ENCODE measurements around the gene ADAM12.

Gene ADAM12

DNA sequence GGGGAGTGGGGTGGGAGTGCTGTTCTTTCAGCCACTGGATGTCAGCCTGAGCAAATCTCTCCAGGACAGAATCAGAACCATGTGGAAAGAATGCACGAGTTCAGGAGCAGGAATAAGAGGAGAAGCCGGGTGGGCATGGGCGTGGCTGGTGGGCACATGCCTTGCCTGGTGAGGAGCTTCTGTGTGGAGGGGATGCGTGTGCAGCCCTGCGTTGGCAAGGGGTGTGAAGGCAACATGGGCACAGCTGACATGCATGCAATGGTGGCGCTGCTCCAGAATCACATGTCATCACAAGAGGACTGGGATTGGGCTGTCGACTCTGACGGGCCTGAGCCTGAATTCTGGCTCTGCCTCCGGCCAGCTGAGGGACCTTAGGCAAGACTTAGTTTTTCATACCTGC is 162.1 kb downstream of the ADAM12 start:
- TF ChIP-seq TAF1 (IDR thresholded peaks at IDR 0.05; ENCODE audit: low read depth, low read length) = no peak
- no peak for TF ChIP-seq POLR2A (IDR thresholded peaks at IDR 0.05; ENCODE audit: low read depth, low read length)
- no peak for TF ChIP-seq PAX5 (IDR thresholded peaks at IDR 0.05; ENCODE audit: insufficient read depth, low read length, severe bottlenecking)
- no peak for TF ChIP-seq SPI1 (IDR thresholded peaks at IDR 0.05; ENCODE audit: low read depth, low read length)
- TF ChIP-seq POU2F2 (IDR thresholded peaks at IDR 0.05; ENCODE audit: low read depth, low read length) = no peak
- DNase-seq (ENCODE audit: insufficient read length, low spot score) = no peak
- no peak for FAIRE-seq

DNA sequence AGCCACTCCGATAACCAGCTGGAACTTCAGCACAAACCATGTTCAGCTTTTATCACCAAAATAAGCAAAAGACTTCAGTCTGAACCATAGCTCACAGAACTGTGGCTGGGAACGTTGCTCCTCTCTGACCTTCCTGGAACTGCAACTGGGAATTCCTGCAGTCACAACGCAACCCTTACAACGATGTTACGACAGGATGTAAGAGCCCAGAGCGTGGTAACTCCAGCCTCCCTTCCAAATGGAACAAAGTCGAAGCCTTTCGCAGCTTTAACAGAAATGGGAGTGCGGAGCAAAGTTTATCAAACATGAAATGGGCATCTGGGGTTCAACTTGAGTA is 162.6 kb downstream of the ADAM12 start:
- FAIRE-seq (no peak), DNase-seq (ENCODE audit: insufficient read length, low spot score) (no peak)
- TF ChIP-seq POLR2A (IDR thresholded peaks at IDR 0.05; ENCODE audit: low read depth, low read length) = no peak
- TF ChIP-seq PAX5 (IDR thresholded peaks at IDR 0.05; ENCODE audit: insufficient read depth, low read length, severe bottlenecking) = no peak
- TF ChIP-seq SPI1 (IDR thresholded peaks at IDR 0.05; ENCODE audit: low read depth, low read length) = no peak
- no peak for TF ChIP-seq TAF1 (IDR thresholded peaks at IDR 0.05; ENCODE audit: low read depth, low read length)
- TF ChIP-seq POU2F2 (IDR thresholded peaks at IDR 0.05; ENCODE audit: low read depth, low read length) = no peak
- TF ChIP-seq POLR2AphosphoS5 (IDR thresholded peaks at IDR 0.05; ENCODE audit: low read depth, low read length) = no peak

DNA sequence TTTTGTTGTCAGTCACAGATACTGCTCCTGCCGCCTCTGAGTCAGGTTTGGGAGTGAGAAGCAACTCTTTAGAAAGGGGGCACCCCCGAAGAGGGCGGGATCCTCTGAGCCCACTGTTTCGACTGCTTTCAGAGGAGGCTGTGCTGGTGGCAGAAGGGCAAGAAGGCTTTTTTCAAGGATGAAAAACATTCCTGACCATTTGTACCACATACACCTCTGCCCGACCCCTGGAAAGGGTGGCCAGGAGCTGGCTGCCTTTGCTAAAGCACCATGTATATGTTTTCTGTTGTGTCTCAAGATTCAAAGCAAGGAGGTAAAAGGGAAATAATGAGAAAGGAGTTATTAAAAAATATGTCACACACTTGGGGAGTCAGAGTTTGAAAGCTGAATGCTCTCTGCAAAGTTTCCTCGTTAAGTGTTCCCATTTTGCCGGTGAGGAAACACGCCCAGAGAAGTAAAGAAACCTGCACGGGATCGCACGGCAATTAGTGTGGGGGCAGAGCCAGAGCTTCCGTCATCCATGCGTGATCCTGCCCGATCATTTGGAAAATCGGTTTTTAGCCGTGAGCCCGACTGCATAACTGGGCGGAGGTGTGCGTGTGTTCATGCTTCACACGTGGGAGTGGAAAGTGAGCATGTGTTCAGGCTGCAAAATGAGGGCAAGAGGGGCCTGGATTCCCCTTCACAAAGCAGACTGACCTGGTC is 163.2 kb downstream of the ADAM12 start:
- FAIRE-seq = no peak
- no peak for TF ChIP-seq POLR2AphosphoS5 (IDR thresholded peaks at IDR 0.05; ENCODE audit: low read depth, low read length)
- TF ChIP-seq POU2F2 (IDR thresholded peaks at IDR 0.05; ENCODE audit: low read depth, low read length) = no peak
- TF ChIP-seq PAX5 (IDR thresholded peaks at IDR 0.05; ENCODE audit: insufficient read depth, low read length, severe bottlenecking) = no peak
- no peak for TF ChIP-seq SPI1 (IDR thresholded peaks at IDR 0.05; ENCODE audit: low read depth, low read length)
- TF ChIP-seq TAF1 (IDR thresholded peaks at IDR 0.05; ENCODE audit: low read depth, low read length) = no peak
- no peak for TF ChIP-seq POLR2A (IDR thresholded peaks at IDR 0.05; ENCODE audit: low read depth, low read length)
- no peak for DNase-seq (ENCODE audit: insufficient read length, low spot score)

DNA sequence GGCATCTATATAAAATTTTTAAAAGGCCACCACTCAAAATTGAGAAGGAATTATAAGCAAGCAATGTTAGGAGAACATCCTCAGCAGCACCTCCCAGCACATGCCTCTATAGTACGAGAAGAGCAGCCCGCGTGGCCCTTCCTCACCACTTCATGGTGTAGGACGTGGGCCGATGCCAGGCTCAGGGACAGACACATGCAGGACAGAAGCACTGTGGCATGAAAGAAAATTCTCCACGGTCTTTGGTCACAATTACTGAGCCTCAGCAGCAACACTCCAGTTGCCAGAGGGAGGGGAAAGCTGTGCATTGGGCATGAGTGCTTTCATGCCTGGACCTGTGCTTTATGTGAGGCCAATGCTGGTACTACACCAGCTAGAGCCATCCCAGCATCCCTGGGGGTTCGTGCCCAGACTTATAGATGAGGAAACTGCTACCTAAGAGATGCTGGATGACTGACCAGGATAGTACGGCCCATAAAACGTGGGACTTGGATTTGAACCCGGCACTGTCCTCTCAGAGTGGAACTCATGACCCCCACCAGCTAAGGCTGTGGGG is 164.7 kb downstream of the ADAM12 start:
- TF ChIP-seq POU2F2 (IDR thresholded peaks at IDR 0.05; ENCODE audit: low read depth, low read length) (no peak), POLR2A (IDR thresholded peaks at IDR 0.05; ENCODE audit: low read depth, low read length) (no peak), TAF1 (IDR thresholded peaks at IDR 0.05; ENCODE audit: low read depth, low read length) (no peak), POLR2AphosphoS5 (IDR thresholded peaks at IDR 0.05; ENCODE audit: low read depth, low read length) (no peak), SPI1 (IDR thresholded peaks at IDR 0.05; ENCODE audit: low read depth, low read length) (no peak), PAX5 (IDR thresholded peaks at IDR 0.05; ENCODE audit: insufficient read depth, low read length, severe bottlenecking) (no peak)
- FAIRE-seq (no peak), DNase-seq (ENCODE audit: insufficient read length, low spot score) (no peak)

DNA sequence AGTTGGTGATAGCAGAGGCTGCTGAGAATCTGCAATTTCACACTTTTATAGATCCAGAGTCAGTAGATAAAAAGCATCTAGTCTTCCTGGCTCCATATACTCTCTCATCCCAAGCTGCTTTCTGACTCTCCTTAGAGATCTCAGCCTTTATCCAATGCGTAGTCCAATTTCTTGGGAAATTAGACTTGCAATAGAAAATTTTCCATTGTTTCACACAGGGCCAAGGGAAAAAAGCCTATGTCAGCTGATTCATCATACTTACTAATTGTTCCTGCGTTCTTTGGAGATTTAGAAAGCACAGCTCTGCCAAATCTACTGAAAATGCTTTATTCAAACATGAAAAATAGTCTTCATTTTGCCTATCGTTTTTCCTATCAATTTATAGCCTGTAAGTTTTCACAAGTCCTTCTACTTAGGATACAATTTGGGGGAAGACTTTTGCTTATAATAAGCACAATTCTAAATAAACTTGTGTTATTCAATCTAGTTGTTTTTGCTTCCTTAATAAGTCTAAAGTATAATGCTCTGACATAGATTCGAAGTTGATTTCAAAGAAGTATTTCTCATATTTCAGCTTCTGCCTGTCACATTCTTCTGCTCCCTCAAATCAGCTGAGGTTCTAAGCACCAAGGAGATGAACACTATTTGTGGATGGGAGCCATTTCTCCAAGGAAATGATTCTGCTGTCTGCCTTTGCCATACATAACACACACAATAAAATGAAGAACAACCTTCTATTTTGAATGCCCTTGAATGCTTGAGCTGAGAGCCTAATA is 165.4 kb downstream of the ADAM12 start:
- FAIRE-seq = no peak
- no peak for TF ChIP-seq POLR2A (IDR thresholded peaks at IDR 0.05; ENCODE audit: low read depth, low read length)
- DNase-seq (ENCODE audit: insufficient read length, low spot score) = no peak

DNA sequence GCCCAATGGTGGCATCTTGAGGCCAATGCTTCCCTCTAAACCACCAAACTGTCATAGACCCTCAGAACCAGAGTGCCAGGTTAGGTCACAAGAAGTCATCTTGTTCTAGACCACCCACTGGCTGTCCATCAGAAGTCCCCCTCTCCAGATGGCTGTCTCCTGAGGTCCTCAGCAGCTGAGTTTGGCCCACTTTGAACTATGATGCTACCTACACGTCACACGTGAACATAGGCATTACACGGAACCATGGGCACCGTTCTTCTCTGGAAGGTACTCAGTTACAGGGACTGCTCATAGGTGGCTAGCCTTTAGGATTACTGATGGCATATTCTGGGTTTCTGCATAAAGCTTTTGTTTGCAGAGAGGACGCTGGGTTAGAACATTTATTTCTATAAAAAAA is 166.4 kb downstream of the ADAM12 start:
- DNase-seq (ENCODE audit: insufficient read length, low spot score) (no peak), FAIRE-seq (no peak)
- TF ChIP-seq POLR2A (IDR thresholded peaks at IDR 0.05; ENCODE audit: low read depth, low read length) = no peak
- TF ChIP-seq SPI1 (IDR thresholded peaks at IDR 0.05; ENCODE audit: low read depth, low read length) = no peak
- TF ChIP-seq TAF1 (IDR thresholded peaks at IDR 0.05; ENCODE audit: low read depth, low read length) = no peak

DNA sequence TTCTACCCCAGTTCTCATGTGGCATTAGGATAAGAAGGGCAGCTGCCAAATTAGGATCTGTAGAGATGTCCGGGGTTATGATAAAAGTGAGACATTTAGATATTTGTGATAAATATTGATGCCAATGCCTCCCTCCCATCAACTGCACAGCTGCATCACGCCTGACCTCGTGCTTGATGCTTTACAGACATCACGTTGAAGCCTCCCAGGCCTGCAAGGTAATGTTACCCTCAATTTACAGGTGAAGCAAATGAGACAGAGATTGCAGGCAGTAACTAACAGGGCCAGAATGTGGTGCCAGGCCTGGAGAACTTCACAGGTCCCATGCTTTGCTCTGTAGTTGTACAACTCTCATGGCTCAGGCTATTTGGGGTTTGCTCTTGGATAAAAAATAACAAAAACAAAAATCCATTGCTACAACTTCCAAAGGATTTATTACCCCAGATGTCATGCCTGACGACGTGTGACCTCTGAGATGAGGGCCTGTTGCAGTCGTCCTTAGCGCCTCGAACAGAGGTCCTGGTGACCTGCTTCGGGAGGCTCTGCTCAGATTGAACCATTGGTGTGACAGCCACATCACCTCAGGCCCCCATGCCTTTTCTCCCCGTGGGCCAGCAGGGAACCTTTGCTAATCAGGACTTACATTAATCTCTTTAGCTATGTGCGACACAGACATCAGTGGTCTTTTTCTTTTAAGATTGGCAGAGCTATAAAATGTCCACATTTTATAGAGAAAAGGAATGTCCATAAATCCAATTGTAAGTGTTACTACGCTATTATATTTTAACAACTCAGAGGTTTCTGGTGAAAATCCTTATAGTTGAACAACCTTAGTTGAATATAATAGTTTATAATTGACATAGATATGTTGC is 169.3 kb downstream of the ADAM12 start:
- FAIRE-seq = no peak
- TF ChIP-seq POLR2AphosphoS5 (IDR thresholded peaks at IDR 0.05; ENCODE audit: low read depth, low read length) (no peak), SPI1 (IDR thresholded peaks at IDR 0.05; ENCODE audit: low read depth, low read length) (no peak), POLR2A (IDR thresholded peaks at IDR 0.05; ENCODE audit: low read depth, low read length) (no peak), POU2F2 (IDR thresholded peaks at IDR 0.05; ENCODE audit: low read depth, low read length) (no peak), TAF1 (IDR thresholded peaks at IDR 0.05; ENCODE audit: low read depth, low read length) (no peak), PAX5 (IDR thresholded peaks at IDR 0.05; ENCODE audit: insufficient read depth, low read length, severe bottlenecking) (no peak)
- DNase-seq (ENCODE audit: insufficient read length, low spot score) = no peak

DNA sequence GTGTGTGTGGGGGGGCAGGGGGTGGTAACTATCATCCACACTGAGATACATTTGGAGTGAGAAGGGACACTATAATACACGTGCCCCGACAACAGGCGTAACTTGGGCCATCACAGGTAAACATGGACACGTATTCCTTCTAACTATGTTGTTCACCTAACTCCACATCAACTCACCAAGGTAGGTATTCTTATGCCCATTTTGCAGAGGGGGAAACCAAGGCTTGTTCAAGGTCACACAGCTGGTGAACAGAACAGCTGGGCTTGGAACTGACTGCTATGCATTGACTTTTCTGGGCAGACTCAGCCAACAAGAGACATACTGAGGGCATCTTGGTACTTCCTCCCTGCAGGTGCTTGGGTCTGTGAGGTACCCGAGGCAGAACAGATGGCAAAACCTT is 170.1 kb downstream of the ADAM12 start:
- TF ChIP-seq POLR2AphosphoS5 (IDR thresholded peaks at IDR 0.05; ENCODE audit: low read depth, low read length) (no peak), PAX5 (IDR thresholded peaks at IDR 0.05; ENCODE audit: insufficient read depth, low read length, severe bottlenecking) (no peak), TAF1 (IDR thresholded peaks at IDR 0.05; ENCODE audit: low read depth, low read length) (no peak), POLR2A (IDR thresholded peaks at IDR 0.05; ENCODE audit: low read depth, low read length) (no peak), SPI1 (IDR thresholded peaks at IDR 0.05; ENCODE audit: low read depth, low read length) (no peak), POU2F2 (IDR thresholded peaks at IDR 0.05; ENCODE audit: low read depth, low read length) (no peak)
- no peak for FAIRE-seq

DNA sequence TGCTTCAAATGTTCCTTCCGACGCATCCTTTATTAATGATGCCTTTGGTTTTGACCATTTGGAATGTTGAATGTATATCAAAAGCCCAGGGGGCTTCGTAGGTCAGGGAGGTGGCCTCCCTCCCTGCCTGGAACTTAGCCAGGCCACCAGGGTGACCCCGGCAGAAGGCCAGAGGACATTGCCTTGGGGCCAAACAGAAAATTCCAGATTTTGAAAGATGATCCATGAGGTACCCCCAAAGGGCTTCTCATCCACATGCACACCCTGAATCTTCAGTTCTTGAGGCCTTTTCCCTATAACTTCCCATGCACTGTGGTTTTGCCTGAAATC is 171.7 kb downstream of the ADAM12 start:
- FAIRE-seq (no peak), DNase-seq (ENCODE audit: insufficient read length, low spot score) (no peak)
- TF ChIP-seq SPI1 (IDR thresholded peaks at IDR 0.05; ENCODE audit: low read depth, low read length) (no peak), PAX5 (IDR thresholded peaks at IDR 0.05; ENCODE audit: insufficient read depth, low read length, severe bottlenecking) (no peak), POLR2AphosphoS5 (IDR thresholded peaks at IDR 0.05; ENCODE audit: low read depth, low read length) (no peak), TAF1 (IDR thresholded peaks at IDR 0.05; ENCODE audit: low read depth, low read length) (no peak), POU2F2 (IDR thresholded peaks at IDR 0.05; ENCODE audit: low read depth, low read length) (no peak)

More for the DNA sequence above, 170.1 kb downstream of the ADAM12 start:
- no peak for DNase-seq (ENCODE audit: insufficient read length, low spot score)

Data from GM12891 (cell line).